ENCODE data around the gene PTPN18.

DNA sequence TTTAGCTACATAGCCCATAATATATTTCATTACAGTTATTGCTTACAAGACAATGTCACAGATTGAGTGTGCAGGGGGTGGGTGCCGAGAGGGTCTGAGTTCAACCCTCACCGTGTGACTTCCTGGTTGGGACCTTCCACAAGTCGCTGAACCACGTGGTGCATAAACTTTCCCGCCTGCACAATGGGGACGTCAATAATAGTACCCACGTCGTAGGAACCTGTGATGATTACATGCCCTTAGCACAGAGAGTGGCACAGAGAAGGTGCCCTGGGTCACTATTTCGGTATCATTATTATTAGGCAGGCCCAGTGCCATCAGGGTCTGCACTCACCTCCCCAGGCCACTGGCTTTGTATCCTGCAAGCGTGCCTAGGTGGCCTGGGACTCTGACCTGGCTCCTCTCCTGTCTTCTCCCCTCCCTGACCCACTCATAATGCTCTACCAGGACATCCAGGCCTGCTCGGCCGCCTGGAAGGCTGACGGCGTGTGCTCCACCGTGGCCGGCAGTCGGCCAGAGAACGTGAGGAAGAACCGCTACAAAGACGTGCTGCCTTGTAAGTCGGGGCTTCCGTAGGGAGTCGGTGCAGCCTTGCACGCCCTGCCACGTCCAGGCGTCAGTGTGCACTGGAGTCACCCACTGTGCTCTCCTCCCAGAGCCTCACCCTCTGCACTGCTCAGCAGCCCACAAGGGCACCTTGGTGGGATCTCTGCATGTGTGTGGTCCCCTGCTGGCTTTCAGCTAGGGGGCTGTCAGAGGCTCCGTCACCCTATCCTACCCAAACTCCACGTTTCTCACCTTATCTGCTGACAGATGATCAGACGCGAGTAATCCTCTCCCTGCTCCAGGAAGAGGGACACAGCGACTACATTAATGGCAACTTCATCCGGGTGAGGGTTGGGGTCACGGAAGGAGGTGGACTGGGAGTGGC lies 2.8 kb downstream of the PTPN18 start:
- TF ChIP-seq, protein P1, sequence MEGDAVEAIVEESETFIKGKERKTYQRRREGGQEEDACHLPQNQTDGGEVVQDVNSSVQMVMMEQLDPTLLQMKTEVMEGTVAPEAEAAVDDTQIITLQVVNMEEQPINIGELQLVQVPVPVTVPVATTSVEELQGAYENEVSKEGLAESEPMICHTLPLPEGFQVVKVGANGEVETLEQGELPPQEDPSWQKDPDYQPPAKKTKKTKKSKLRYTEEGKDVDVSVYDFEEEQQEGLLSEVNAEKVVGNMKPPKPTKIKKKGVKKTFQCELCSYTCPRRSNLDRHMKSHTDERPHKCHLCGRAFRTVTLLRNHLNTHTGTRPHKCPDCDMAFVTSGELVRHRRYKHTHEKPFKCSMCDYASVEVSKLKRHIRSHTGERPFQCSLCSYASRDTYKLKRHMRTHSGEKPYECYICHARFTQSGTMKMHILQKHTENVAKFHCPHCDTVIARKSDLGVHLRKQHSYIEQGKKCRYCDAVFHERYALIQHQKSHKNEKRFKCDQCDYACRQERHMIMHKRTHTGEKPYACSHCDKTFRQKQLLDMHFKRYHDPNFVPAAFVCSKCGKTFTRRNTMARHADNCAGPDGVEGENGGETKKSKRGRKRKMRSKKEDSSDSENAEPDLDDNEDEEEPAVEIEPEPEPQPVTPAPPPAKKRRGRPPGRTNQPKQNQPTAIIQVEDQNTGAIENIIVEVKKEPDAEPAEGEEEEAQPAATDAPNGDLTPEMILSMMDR (IDR thresholded peaks at IDR 0.05; ENCODE audit: extremely low read depth in 1 of 2, insufficient read depth in 1 of 2, low read depth in 1 of 2, low read length in 2 of 2), result no peak
- TF ChIP-seq, protein P2, sequence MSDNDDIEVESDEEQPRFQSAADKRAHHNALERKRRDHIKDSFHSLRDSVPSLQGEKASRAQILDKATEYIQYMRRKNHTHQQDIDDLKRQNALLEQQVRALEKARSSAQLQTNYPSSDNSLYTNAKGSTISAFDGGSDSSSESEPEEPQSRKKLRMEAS (IDR thresholded peaks at IDR 0.05; ENCODE audit: insufficient read depth, insufficient read length), result no peak
- TF ChIP-seq POLR2A (IDR thresholded peaks at IDR 0.05; ENCODE audit: low read depth, low read length) (no peak), JUN (IDR thresholded peaks at IDR 0.05; ENCODE audit: borderline replicate concordance, insufficient read depth, insufficient read length, low read depth) (no peak), EZH2 (IDR thresholded peaks at IDR 0.05; ENCODE audit: borderline replicate concordance, low read depth, low read length, severe bottlenecking) (no peak), POLR2AphosphoS5 (IDR thresholded peaks at IDR 0.05; ENCODE audit: insufficient read depth, low read depth, low read length) (no peak), FOS (IDR thresholded peaks at IDR 0.05; ENCODE audit: borderline replicate concordance, insufficient read depth, low read length) (no peak), GATA2 (IDR thresholded peaks at IDR 0.05; ENCODE audit: insufficient read depth, insufficient read length, low read depth, low read length) (no peak)
